HFF-Myc (cell line): ENCODE results near the gene BCAP31.
A peak's percentile ranks its signal among the peaks of the same experiment; 100 is the strongest.

Source experiments
- DNase-seq: peaks from one replicate; pipeline ENCODE4 v3.0.0-alpha.2; 2011; ENCODE audit warnings: low read depth; ENCODE audit errors: extremely low read depth
- H3K4me3 ChIP-seq: replicated peaks from 2 replicates; pipeline ENCODE4 v1.5.1; 2011; ENCODE audit warnings: low read depth, mild to moderate bottlenecking, control low read depth, low read length
- TF ChIP-seq, protein P1 (sequence below): IDR thresholded peaks from 2 replicates; pipeline ENCODE4 v1.5.1; 2012; ENCODE audit warnings: mild to moderate bottlenecking, low read depth, low read length, control low read depth; ENCODE audit errors: missing control alignments

The BCAP31 gene

DNA sequence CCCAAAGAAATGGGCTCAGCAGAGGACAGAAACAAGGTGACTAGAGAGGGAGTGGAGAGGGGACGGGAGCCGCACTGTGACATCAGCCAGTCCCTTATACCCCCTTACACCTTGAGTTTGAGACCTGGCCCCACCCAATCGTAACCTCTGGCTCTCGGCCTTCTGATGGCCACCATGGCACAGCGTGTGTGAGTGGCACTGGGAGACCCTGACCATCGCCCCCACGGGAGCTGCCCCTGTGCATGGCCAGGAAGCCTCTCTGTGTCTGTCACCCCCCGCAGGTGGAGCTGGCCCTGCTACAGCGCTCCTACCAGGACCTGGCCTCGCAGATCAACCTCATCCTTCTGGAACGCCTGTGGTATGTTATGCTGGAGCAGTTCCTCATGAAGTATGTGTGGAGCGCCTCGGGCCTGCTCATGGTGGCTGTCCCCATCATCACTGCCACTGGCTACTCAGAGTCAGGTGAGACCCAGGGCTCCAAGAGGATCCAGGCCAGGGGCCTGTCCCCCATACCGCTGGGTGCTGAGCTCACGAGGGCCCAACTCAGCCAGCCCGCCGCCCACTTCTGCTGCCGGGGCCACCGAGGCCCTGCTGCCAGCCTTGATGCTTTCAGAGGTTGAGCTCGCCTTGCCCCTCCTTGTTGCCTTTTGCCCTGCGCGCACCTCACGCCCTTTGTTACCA is 4.9 kb upstream of the BCAP31 start:
- TF ChIP-seq, protein P1, sequence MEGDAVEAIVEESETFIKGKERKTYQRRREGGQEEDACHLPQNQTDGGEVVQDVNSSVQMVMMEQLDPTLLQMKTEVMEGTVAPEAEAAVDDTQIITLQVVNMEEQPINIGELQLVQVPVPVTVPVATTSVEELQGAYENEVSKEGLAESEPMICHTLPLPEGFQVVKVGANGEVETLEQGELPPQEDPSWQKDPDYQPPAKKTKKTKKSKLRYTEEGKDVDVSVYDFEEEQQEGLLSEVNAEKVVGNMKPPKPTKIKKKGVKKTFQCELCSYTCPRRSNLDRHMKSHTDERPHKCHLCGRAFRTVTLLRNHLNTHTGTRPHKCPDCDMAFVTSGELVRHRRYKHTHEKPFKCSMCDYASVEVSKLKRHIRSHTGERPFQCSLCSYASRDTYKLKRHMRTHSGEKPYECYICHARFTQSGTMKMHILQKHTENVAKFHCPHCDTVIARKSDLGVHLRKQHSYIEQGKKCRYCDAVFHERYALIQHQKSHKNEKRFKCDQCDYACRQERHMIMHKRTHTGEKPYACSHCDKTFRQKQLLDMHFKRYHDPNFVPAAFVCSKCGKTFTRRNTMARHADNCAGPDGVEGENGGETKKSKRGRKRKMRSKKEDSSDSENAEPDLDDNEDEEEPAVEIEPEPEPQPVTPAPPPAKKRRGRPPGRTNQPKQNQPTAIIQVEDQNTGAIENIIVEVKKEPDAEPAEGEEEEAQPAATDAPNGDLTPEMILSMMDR, result no peak
- no peak for DNase-seq
- no peak overlapping the region for H3K4me3 ChIP-seq

DNA sequence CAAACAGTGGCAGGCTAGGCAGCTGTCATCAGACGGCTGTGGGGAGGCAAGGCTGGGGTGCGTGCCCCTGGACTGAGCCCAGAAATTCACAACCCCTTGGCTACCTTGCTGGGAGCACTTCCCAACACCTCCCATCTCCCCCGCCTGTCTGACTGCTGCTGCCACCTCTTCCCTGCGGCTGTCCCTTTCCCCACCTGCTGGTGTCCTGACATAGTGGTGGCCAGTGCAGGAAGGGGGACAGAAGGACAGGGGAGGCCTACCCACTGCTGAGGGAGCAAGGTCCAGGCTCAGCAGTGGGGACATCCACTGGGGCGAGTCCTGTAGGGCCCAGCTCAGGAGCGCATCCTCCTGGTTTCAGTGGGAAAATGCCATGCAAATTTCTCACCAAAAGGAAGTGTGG is 3.9 kb upstream of the BCAP31 start:
- H3K4me3 ChIP-seq, result no peak overlapping the region
- no peak for DNase-seq
- TF ChIP-seq, protein P1, result no peak

DNA sequence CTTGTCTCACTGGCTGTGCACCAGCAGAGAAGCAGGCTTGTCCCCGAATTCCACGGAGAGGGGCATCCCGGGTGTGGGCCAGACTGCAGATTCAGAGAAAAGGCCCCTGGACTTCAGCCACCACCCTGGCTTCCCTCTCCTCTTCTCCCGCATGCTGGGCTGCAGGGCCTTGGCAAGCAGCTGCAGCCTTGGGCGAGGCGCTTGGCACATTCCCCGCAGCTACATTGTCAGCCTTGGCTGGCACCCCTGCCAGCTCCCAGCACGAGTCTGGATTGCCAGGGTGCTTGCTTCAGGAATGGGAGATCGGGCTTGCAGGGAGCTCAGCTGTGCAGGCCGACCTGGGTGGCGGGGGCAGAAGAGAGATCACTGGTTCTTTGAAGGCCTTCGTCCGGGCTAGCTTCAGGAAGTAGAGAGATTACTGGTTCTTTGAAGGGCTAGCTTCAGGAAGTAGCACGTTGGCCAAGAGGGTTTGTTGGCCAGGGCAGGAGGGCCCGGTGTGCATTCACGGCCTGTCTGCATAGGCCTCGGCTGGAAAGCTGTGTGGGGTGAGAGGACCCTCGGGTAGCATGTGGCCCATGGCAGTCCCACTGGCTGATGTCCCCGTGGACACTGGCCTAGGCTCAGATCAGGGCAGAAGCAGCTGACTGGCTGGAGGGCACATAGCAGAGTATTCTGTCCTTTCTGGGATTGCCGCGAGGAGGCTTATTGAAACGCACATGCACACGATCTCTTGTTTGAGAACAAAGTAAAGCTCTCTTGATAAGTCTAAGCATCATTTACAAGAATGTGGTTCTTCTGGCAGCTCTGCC is 3.1 kb upstream of the BCAP31 start:
- TF ChIP-seq, protein P1, result no peak
- H3K4me3 ChIP-seq, result no peak overlapping the region
- DNase-seq, result no peak

DNA sequence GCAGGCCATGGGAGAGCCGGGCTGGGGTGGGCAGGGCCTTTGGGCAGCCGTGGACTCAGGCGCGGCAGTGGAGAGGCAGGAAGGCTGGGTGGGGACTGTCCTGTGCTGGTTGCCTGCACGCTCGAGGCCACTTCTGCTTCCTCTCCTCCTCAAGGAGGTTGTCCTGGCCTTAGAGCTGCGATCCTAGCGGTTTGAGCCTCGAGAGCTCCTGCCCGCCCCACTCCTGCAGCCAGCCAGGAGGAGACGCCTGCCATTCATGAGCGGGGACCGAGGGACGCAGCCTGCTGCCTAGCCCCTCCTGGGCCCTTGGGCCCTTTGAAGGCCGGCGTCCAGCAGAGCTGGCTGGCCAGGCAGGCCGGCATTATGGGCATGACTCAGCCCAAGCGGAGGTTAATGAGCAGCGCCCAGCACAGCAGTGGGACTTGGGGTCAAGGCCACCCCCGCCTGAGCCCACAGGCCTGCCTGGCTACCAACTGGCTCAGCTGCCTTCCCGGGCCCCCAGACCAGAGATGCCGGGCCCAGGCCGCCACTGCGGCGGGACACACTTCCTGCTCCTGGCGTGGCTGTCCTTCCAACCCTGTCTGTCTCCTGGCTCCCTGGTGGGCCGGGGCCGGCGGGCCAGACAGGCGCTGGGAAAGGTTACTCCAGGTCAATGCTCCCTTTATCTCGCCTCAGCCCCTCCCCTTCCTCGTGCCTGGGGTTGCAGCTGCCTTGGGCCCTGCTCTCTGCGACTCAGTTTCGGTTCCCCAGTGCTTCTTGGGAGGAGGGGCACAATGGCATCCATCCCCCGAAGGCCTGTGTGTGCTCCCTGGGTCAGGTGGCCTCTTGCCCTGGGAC is 2.3 kb upstream of the BCAP31 start:
- TF ChIP-seq, protein P1, result no peak
- no peak overlapping the region for H3K4me3 ChIP-seq
- no peak for DNase-seq

DNA sequence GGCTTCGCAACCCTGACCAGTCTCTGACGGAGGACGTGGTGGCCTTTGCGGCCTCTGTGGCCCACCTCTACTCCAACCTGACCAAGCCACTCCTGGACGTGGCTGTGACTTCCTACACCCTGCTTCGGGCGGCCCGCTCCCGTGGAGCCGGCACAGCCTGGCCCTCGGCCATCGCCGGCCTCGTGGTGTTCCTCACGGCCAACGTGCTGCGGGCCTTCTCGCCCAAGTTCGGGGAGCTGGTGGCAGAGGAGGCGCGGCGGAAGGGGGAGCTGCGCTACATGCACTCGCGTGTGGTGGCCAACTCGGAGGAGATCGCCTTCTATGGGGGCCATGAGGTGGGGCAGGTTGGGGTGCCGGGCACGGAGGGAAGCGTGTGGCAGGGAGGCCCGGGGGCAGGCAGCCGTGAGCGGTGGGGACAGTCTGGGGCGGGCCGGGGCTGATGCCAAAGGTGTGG is 1.7 kb upstream of the BCAP31 start:
- H3K4me3 ChIP-seq, result no peak overlapping the region
- TF ChIP-seq, protein P1, result no peak
- DNase-seq, result no peak

DNA sequence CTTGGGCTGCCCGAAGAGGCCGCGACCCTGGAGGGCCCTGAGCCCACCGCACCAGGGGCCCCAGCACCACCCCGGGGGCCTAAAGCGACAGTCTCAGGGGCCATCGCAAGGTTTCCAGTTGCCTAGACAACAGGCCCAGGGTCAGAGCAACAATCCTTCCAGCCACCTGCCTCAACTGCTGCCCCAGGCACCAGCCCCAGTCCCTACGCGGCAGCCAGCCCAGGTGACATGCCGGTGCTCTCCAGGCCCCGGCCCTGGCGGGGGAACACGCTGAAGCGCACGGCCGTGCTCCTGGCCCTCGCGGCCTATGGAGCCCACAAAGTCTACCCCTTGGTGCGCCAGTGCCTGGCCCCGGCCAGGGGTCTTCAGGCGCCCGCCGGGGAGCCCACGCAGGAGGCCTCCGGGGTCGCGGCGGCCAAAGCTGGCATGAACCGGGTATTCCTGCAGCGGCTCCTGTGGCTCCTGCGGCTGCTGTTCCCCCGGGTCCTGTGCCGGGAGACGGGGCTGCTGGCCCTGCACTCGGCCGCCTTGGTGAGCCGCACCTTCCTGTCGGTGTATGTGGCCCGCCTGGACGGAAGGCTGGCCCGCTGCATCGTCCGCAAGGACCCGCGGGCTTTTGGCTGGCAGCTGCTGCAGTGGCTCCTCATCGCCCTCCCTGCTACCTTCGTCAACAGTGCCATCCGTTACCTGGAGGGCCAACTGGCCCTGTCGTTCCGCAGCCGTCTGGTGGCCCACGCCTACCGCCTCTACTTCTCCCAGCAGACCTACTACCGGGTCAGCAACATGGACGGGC is 1.0 kb upstream of the BCAP31 start:
- H3K4me3 ChIP-seq, result peak overlapping the region; percentile 28
- TF ChIP-seq, protein P1, result no peak
- DNase-seq, result no peak
